ENCODE measurements around the gene NDUFA3.

NDUFA3 gene

DNA sequence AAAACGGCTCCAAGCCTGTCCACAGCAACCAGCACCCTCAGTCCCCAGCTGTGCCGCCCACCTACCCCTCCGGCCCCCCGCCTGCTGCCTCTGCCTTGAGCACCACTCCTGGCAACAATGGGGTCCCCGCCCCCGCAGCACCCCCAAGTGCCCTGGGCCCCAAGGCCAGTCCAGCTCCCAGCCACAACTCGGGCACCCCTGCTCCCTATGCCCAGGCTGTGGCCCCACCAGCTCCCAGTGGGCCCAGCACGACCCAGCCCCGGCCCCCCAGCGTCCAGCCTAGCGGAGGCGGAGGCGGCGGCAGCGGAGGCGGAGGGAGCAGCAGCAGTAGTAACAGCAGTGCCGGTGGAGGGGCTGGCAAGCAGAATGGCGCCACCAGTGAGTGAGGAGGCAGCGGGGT is 45.5 kb downstream of the NDUFA3 start:
- H3K4me3 ChIP-seq (ENCODE audit: low read depth, low read length), result no peak overlapping the region
- in situ Hi-C loops (cut with HindIII; ENCODE audit: low sequenced_read_pairs), result no loop called here
- TF ChIP-seq, protein P1, sequence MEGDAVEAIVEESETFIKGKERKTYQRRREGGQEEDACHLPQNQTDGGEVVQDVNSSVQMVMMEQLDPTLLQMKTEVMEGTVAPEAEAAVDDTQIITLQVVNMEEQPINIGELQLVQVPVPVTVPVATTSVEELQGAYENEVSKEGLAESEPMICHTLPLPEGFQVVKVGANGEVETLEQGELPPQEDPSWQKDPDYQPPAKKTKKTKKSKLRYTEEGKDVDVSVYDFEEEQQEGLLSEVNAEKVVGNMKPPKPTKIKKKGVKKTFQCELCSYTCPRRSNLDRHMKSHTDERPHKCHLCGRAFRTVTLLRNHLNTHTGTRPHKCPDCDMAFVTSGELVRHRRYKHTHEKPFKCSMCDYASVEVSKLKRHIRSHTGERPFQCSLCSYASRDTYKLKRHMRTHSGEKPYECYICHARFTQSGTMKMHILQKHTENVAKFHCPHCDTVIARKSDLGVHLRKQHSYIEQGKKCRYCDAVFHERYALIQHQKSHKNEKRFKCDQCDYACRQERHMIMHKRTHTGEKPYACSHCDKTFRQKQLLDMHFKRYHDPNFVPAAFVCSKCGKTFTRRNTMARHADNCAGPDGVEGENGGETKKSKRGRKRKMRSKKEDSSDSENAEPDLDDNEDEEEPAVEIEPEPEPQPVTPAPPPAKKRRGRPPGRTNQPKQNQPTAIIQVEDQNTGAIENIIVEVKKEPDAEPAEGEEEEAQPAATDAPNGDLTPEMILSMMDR (IDR thresholded peaks at IDR 0.05; ENCODE audit: low read depth, low read length, missing control alignments), result no peak
- no peak for DNase-seq (ENCODE audit: low read depth)

DNA sequence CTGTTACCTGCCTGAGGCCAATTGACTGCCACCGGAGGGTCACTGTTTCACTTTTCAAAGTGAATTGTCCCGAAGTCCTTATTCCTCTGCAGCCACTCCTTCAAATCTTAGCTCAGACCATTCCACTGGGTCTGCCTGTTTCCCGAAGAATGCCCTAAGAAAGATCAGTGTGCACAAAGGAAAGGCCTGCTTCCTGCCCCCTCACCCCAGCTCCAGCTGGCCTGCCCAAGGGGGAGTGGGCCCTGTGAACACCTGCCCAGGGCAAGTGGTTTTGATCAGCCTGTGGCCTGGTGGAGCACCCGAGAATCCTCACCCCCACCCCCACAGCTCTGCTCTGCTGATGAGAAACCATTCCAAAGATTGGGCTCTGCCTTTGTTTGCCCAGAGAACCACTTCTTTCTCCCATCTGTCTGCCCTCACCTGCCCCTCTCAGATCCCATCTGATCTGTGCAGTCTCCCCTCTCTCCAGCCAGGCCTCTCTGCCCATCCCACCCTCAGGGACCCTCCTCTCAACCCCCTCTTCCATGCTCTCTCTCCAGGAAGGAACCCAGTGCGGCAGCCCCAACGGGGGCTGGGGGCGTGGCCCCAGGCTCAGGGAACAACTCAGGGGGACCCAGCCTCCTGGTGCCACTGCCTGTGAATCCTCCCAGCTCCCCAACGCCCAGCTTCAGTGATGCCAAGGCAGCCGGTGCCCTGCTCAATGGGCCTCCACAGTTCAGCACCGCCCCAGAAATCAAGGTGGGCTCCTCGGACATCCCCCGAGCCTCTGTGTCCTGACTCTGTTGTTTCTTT is 46.6 kb downstream of the NDUFA3 start:
- TF ChIP-seq, protein P1 (IDR thresholded peaks at IDR 0.05; ENCODE audit: low read depth, low read length, missing control alignments), result no peak
- no peak for DNase-seq (ENCODE audit: low read depth)
- in situ Hi-C loops (cut with HindIII; ENCODE audit: low sequenced_read_pairs), result no loop called here
- no peak overlapping the region for H3K4me3 ChIP-seq (ENCODE audit: low read depth, low read length)

DNA sequence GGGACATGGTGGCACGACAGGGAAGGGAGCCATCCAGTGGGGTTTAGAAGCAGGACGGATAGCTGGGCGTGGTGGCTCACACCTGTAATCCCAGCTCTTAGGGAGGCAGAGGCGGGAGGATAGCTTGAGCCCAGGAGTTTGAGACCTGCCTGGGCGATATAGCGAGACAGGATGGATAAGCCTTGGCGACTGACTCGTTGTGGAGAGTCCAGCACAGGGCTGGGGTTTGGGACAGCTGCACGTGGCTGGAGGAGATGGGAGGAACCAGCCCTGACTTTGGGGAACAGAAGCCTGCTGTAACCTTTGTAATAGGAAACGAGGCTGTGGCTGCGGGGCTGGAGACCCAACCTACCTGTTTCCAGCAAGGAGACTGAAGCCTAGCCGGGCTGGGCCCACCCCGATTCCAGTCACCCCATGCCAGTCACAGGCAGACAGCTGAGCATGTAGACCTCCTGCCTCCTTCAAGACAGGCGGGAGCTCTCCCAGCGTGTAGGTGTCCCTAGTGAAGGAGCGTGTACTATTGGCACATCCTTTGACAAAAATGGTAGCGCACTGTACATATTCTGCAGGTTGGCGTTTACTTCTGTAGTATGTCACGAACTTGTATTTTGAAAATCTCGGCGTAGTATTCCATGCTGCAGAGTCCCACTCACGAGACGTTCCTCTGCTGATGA is 48.8 kb downstream of the NDUFA3 start:
- TF ChIP-seq, protein P1 (IDR thresholded peaks at IDR 0.05; ENCODE audit: low read depth, low read length, missing control alignments), result no peak
- in situ Hi-C loops (cut with HindIII; ENCODE audit: low sequenced_read_pairs), result no loop called here
- no peak for DNase-seq (ENCODE audit: low read depth)
- no peak overlapping the region for H3K4me3 ChIP-seq (ENCODE audit: low read depth, low read length)

DNA sequence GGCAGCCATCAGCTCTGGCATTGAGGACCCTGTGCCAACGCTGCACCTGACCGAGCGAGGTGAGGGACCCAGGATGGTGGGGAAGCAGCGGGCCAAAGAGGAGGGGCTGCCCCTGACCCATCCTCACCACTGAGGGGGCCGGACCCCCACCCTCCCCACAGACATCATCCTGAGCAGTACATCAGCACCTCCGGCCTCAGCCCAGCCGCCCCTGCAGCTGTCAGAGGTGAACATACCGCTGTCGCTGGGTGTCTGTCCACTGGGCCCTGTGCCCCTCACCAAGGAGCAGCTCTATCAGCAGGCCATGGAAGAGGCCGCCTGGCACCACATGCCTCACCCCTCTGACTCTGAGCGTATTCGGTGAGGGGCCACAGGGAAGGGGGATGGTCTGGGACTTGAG is 49.6 kb downstream of the NDUFA3 start:
- TF ChIP-seq, protein P1 (IDR thresholded peaks at IDR 0.05; ENCODE audit: low read depth, low read length, missing control alignments), result no peak
- no peak overlapping the region for H3K4me3 ChIP-seq (ENCODE audit: low read depth, low read length)
- no peak for DNase-seq (ENCODE audit: low read depth)
- in situ Hi-C loops (cut with HindIII; ENCODE audit: low sequenced_read_pairs), result no loop called here

DNA sequence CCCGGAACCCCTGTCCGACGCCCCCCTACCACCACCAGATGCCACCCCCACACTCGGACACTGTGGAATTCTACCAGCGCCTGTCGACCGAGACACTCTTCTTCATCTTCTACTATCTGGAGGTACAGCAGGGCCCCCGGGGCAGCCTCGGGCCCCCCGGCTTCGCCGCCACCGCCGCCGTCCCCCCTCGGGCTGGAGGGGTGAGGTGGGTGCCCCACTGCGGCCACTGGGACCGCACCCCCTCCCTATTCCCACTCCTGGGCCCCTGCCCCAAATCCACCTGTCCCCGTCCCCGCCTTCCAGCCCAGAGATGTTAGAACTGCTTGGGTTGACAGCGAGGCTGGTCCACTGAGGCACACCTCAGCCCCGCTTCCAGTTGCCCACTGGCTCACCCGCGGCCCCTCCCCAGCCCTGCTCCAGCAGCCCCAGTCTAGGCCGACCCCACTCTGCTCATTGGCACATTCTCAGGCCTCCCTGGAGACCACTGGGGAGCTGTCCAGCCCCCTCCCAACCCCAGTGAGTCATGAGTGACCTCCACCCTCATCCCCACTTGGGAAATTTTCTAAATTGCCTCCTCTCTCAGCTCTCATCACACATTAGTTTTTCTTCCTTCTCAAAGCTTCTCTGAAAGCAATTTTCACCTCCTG is 50.3 kb downstream of the NDUFA3 start:
- in situ Hi-C loops (cut with HindIII; ENCODE audit: low sequenced_read_pairs), result no loop called here
- TF ChIP-seq, protein P1 (IDR thresholded peaks at IDR 0.05; ENCODE audit: low read depth, low read length, missing control alignments), result no peak
- DNase-seq (ENCODE audit: low read depth), result no peak
- H3K4me3 ChIP-seq (ENCODE audit: low read depth, low read length), result no peak overlapping the region

DNA sequence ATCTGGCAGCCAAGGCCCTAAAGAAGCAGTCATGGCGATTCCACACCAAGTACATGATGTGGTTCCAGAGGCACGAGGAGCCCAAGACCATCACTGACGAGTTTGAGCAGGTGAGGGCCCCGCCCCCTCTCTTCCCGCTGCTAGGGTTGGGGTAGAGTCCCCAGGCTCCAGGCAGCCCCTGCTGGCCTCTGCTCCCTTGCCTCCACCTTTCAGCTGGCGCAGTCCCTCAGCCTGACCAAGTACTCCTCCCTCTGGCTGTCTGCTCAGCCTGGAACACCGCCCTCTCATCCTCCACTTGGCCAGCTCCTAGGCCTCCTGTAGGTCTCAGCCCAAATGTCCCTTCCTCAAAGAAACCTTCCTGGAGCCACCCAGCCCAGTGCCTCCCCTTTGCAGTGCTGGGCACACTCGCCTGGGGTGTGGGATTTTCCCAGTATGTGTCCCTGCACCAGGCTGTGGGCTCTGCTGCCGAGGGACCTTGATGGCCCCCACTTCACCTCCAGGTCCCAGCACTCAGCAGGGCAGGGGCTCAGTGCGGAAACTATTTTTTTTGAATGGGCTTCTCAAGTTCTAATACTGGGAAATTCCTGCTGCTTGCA is 51.2 kb downstream of the NDUFA3 start:
- in situ Hi-C loops (cut with HindIII; ENCODE audit: low sequenced_read_pairs), result no loop called here
- no peak overlapping the region for H3K4me3 ChIP-seq (ENCODE audit: low read depth, low read length)
- DNase-seq (ENCODE audit: low read depth), result no peak
- TF ChIP-seq, protein P1 (IDR thresholded peaks at IDR 0.05; ENCODE audit: low read depth, low read length, missing control alignments), result no peak

All from astrocyte of the cerebellum (primary cell).